Brain microvascular endothelial cell (primary cell): ENCODE data around the gene EHD4.

Experiments
- DNase-seq: peaks from one replicate; pipeline ENCODE4 v3.0.0-alpha.2; 2020
- H3K27ac ChIP-seq: fragments of 250-450 bp; sonication (Bioruptor Pico); 2 replicates; pipeline ENCODE4 v1.5.1; 2020; ENCODE audit warnings: mild to moderate bottlenecking, moderate library complexity
- H3K27me3 ChIP-seq: fragments of 250-450 bp; sonication (Bioruptor Pico); replicated peaks from 2 replicates; pipeline ENCODE4 v1.5.1; 2020; ENCODE audit warnings: mild to moderate bottlenecking
- H3K36me3 ChIP-seq: fragments of 250-450 bp; sonication (Bioruptor Pico); replicated peaks from 2 replicates; pipeline ENCODE4 v1.5.1; 2020; ENCODE audit warnings: mild to moderate bottlenecking
- H3K4me3 ChIP-seq: 2 replicates; pipeline ENCODE4 v1.5.1; 2011; ENCODE audit warnings: low read depth, mild to moderate bottlenecking, control low read depth, low read length, moderate library complexity
- CTCF ChIP-seq: IDR thresholded peaks from 2 replicates; pipeline ENCODE4 v1.5.1; 2011; ENCODE audit warnings: low read depth, mild to moderate bottlenecking, moderate library complexity, low read length, control low read depth, inconsistent platforms; ENCODE audit errors: missing control alignments
- in situ Hi-C: cut with HindIII; loops from 2 replicates; pipeline ENCODE4 v1.10.0; 2017; ENCODE audit warnings: low sequenced_read_pairs, low pct_ligation_motif_present

The EHD4 gene

GRCh38 chr15:41872166-41872747, 100.1 kb downstream of the EHD4 start:
- no peak overlapping the region for H3K4me3 ChIP-seq
- H3K27ac ChIP-seq = no peak overlapping the region
- TF ChIP-seq CTCF = no peak
- in situ Hi-C loops = no loop called here
- H3K36me3 ChIP-seq = no peaks in the 10 kb centered on the region
- DNase-seq = no peak
- H3K27me3 ChIP-seq = no peaks in the 10 kb centered on the region

GRCh38 chr15:41871175-41871905, 101.0 kb downstream of the EHD4 start:
- TF ChIP-seq CTCF = no peak
- Histone ChIP-seq H3K27me3 (no peaks in the 10 kb centered on the region), H3K4me3 (no peak overlapping the region), H3K36me3 (no peaks in the 10 kb centered on the region), H3K27ac (no peak overlapping the region)
- in situ Hi-C loops = no loop called here
- DNase-seq = no peak

GRCh38 chr15:41870689-41871081, 101.7 kb downstream of the EHD4 start:
- Histone ChIP-seq H3K27me3 (no peaks in the 10 kb centered on the region), H3K4me3 (no peak overlapping the region), H3K27ac (no peak overlapping the region), H3K36me3 (no peaks in the 10 kb centered on the region)
- peak; percentile 80 for DNase-seq
- in situ Hi-C loops = no loop called here
- no peak for TF ChIP-seq CTCF

GRCh38 chr15:41869770-41870688, 102.3 kb downstream of the EHD4 start:
- Histone ChIP-seq H3K27ac (no peak overlapping the region), H3K4me3 (no peak overlapping the region), H3K27me3 (no peaks in the 10 kb centered on the region), H3K36me3 (no peaks in the 10 kb centered on the region)
- TF ChIP-seq CTCF = no peak
- in situ Hi-C loops = no loop called here
- DNase-seq = no peak

GRCh38 chr15:41868321-41868720, 104.0 kb downstream of the EHD4 start:
- no peaks in the 10 kb centered on the region for H3K36me3 ChIP-seq
- H3K4me3 ChIP-seq = no peak overlapping the region
- H3K27me3 ChIP-seq = no peaks in the 10 kb centered on the region
- in situ Hi-C loops = no loop called here
- TF ChIP-seq CTCF = no peak
- no peak overlapping the region for H3K27ac ChIP-seq
- DNase-seq = no peak
